ENCODE measurements around the gene TENM3.

DNA sequence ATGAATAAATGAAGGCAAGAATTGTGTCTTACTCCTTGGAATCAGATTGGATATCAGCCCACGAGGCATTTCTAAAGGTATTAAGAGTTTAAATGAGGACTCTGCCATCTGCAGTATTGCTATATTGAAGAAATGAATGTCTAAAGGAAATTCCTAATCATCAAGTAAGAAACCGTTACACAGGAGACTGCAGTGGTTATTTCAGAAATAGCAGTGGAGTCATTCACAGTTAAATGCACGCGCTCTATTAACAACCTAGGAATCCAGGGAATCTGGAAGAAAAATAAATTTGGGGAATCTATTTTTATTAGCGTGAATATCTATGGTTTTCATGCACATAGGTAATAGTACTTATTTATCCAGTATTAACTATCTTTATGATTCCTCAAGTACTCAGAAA is 334.2 kb downstream of the TENM3 start:
- TF ChIP-seq, protein P1, sequence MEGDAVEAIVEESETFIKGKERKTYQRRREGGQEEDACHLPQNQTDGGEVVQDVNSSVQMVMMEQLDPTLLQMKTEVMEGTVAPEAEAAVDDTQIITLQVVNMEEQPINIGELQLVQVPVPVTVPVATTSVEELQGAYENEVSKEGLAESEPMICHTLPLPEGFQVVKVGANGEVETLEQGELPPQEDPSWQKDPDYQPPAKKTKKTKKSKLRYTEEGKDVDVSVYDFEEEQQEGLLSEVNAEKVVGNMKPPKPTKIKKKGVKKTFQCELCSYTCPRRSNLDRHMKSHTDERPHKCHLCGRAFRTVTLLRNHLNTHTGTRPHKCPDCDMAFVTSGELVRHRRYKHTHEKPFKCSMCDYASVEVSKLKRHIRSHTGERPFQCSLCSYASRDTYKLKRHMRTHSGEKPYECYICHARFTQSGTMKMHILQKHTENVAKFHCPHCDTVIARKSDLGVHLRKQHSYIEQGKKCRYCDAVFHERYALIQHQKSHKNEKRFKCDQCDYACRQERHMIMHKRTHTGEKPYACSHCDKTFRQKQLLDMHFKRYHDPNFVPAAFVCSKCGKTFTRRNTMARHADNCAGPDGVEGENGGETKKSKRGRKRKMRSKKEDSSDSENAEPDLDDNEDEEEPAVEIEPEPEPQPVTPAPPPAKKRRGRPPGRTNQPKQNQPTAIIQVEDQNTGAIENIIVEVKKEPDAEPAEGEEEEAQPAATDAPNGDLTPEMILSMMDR (IDR thresholded peaks at IDR 0.05): no peak
- no peak for TF ChIP-seq POLR2A (IDR thresholded peaks at IDR 0.05)

Data from lower leg skin (tissue), 3 donors.